ENCODE data around the gene SV2B.

The SV2B gene

GRCh38 chr15:91244919-91245318 is 144.9 kb downstream of the SV2B start:
- in situ Hi-C loops (cut with HindIII; ENCODE audit: low pct_ligation_motif_present, low pct_unique_long_range_greater_than_20kb, low sequenced_read_pairs), result no loop called here

GRCh38 chr15:91246998-91247397 is 146.9 kb downstream of the SV2B start:
- DNase-seq, result no peak
- in situ Hi-C loops (cut with HindIII; ENCODE audit: low pct_ligation_motif_present, low pct_unique_long_range_greater_than_20kb, low sequenced_read_pairs), result no loop called here

More at GRCh38 chr15:91244919-91245318, 144.9 kb downstream of the SV2B start:
- DNase-seq, result no peak

GRCh38 chr15:91249591-91249990 is 149.5 kb downstream of the SV2B start:
- in situ Hi-C loops (cut with HindIII; ENCODE audit: low pct_ligation_motif_present, low pct_unique_long_range_greater_than_20kb, low sequenced_read_pairs), result no loop called here
- DNase-seq, result no peak

- in situ Hi-C loops (cut with HindIII; ENCODE audit: low pct_ligation_motif_present, low pct_unique_long_range_greater_than_20kb, low sequenced_read_pairs), result loop anchor here (25.0 kb wide), 1 partner anchor 190 kb away; no protein-coding TSS in a partner anchor
- no peak for DNase-seq
Measured at GRCh38 chr15:91252322-91252721, 152.3 kb downstream of the SV2B start.

- DNase-seq, result no peak
- in situ Hi-C loops (cut with HindIII; ENCODE audit: low pct_ligation_motif_present, low pct_unique_long_range_greater_than_20kb, low sequenced_read_pairs), result loop anchor here (25.0 kb wide), 1 partner anchor 190 kb away; no protein-coding TSS in a partner anchor
Measured at GRCh38 chr15:91252756-91253155, 152.7 kb downstream of the SV2B start.

- DNase-seq, result no peak
- in situ Hi-C loops (cut with HindIII; ENCODE audit: low pct_ligation_motif_present, low pct_unique_long_range_greater_than_20kb, low sequenced_read_pairs), result loop anchor here (25.0 kb wide), 1 partner anchor 191 kb away; no protein-coding TSS in a partner anchor
Measured at GRCh38 chr15:91253605-91254004, 153.5 kb downstream of the SV2B start.

GRCh38 chr15:91254766-91255165 is 154.7 kb downstream of the SV2B start:
- DNase-seq, result no peak
- in situ Hi-C loops (cut with HindIII; ENCODE audit: low pct_ligation_motif_present, low pct_unique_long_range_greater_than_20kb, low sequenced_read_pairs), result loop anchor here (25.0 kb wide), 1 partner anchor 192 kb away; no protein-coding TSS in a partner anchor

GRCh38 chr15:91255670-91256192 is 155.7 kb downstream of the SV2B start:
- in situ Hi-C loops (cut with HindIII; ENCODE audit: low pct_ligation_motif_present, low pct_unique_long_range_greater_than_20kb, low sequenced_read_pairs), result loop anchor here (25.0 kb wide), 1 partner anchor 193 kb away; no protein-coding TSS in a partner anchor

GRCh38 chr15:91257746-91258414 is 157.8 kb downstream of the SV2B start:
- in situ Hi-C loops (cut with HindIII; ENCODE audit: low pct_ligation_motif_present, low pct_unique_long_range_greater_than_20kb, low sequenced_read_pairs), result loop anchor here (25.0 kb wide), 1 partner anchor 196 kb away; no protein-coding TSS in a partner anchor

More at GRCh38 chr15:91255670-91256192, 155.7 kb downstream of the SV2B start:
- DNase-seq, result no peak

GRCh38 chr15:91258415-91258759 is 158.3 kb downstream of the SV2B start:
- in situ Hi-C loops (cut with HindIII; ENCODE audit: low pct_ligation_motif_present, low pct_unique_long_range_greater_than_20kb, low sequenced_read_pairs), result loop anchor here (25.0 kb wide), 1 partner anchor 196 kb away; no protein-coding TSS in a partner anchor
- DNase-seq, result peak; percentile 20

More at GRCh38 chr15:91257746-91258414, 157.8 kb downstream of the SV2B start:
- DNase-seq, result no peak

- in situ Hi-C loops (cut with HindIII; ENCODE audit: low pct_ligation_motif_present, low pct_unique_long_range_greater_than_20kb, low sequenced_read_pairs), result loop anchor here (25.0 kb wide), 1 partner anchor 197 kb away; no protein-coding TSS in a partner anchor
- no peak for DNase-seq
Measured at GRCh38 chr15:91259077-91259476, 159.0 kb downstream of the SV2B start.

- in situ Hi-C loops (cut with HindIII; ENCODE audit: low pct_ligation_motif_present, low pct_unique_long_range_greater_than_20kb, low sequenced_read_pairs), result loop anchor here (25.0 kb wide), 1 partner anchor 199 kb away; no protein-coding TSS in a partner anchor
- no peak for DNase-seq
Measured at GRCh38 chr15:91261345-91261744, 161.3 kb downstream of the SV2B start.

- in situ Hi-C loops (cut with HindIII; ENCODE audit: low pct_ligation_motif_present, low pct_unique_long_range_greater_than_20kb, low sequenced_read_pairs), result loop anchor here (25.0 kb wide), 1 partner anchor 202 kb away; no protein-coding TSS in a partner anchor
- peak; percentile 43 for DNase-seq
Measured at GRCh38 chr15:91263632-91264531, 163.8 kb downstream of the SV2B start.

- DNase-seq, result no peak
- in situ Hi-C loops (cut with HindIII; ENCODE audit: low pct_ligation_motif_present, low pct_unique_long_range_greater_than_20kb, low sequenced_read_pairs), result loop anchor here (25.0 kb wide), 1 partner anchor 202 kb away; no protein-coding TSS in a partner anchor
Measured at GRCh38 chr15:91264651-91265351, 164.7 kb downstream of the SV2B start.

GRCh38 chr15:91265416-91265940 is 165.4 kb downstream of the SV2B start:
- DNase-seq, result no peak
- in situ Hi-C loops (cut with HindIII; ENCODE audit: low pct_ligation_motif_present, low pct_unique_long_range_greater_than_20kb, low sequenced_read_pairs), result loop anchor here (25.0 kb wide), 1 partner anchor 203 kb away; no protein-coding TSS in a partner anchor

- in situ Hi-C loops (cut with HindIII; ENCODE audit: low pct_ligation_motif_present, low pct_unique_long_range_greater_than_20kb, low sequenced_read_pairs), result loop anchor here (25.0 kb wide), 1 partner anchor 206 kb away; no protein-coding TSS in a partner anchor
- DNase-seq, result peak; percentile 4
Measured at GRCh38 chr15:91268510-91268909, 168.5 kb downstream of the SV2B start.

GRCh38 chr15:91270747-91271146 is 170.7 kb downstream of the SV2B start:
- DNase-seq, result no peak
- in situ Hi-C loops (cut with HindIII; ENCODE audit: low pct_ligation_motif_present, low pct_unique_long_range_greater_than_20kb, low sequenced_read_pairs), result loop anchor here (25.0 kb wide), 1 partner anchor 208 kb away; no protein-coding TSS in a partner anchor

All from ACHN (cell line).